ENCODE measurements around the gene QRSL1. TPM values are rescaled to one million over a fixed set of nuclear protein-coding genes. Genes with fewer than 3 reads are reported as not detected.

The QRSL1 gene
- total and polyA plus RNA-seq, 10 of the 15 experiments (the other 5 are each of a cell fraction or from before 2014, with no cell fraction given), result 11.9 to 23.5 (median 15.5) TPM

GRCh38 chr6:106617857-106618256, 11.5 kb upstream of the QRSL1 start (continued):
- no peak for TF ChIP-seq POLR2AphosphoS2 (IDR thresholded peaks at IDR 0.05; ENCODE audit: low read depth, low read length)

GRCh38 chr6:106618324-106618723, 11.1 kb upstream of the QRSL1 start:
- H3K79me2 ChIP-seq (ENCODE audit: control insufficient read depth, insufficient read depth, low read length), result no peaks in the 10 kb centered on the region
- H3K4me1 ChIP-seq (ENCODE audit: control insufficient read depth, insufficient read depth, low read length), result 0 out of 2 replicates have a peak, but pooled peaks cover 4% of the 10 kb centered on the region
- no peak overlapping the region for H3K27ac ChIP-seq (ENCODE audit: control insufficient read depth, insufficient read depth)
- TF ChIP-seq STAT3 (IDR thresholded peaks at IDR 0.05; ENCODE audit: low read depth, low read length) (no peak), USF2 (IDR thresholded peaks at IDR 0.05; ENCODE audit: borderline replicate concordance, low read depth, low read length) (no peak)
- no peaks in the 10 kb centered on the region for H4K20me1 ChIP-seq (ENCODE audit: control insufficient read depth, insufficient read depth)
- no peaks in the 10 kb centered on the region for H3K27me3 ChIP-seq (replicated peaks in 1 of 2; ENCODE audit: control insufficient read depth in 2 of 2, insufficient read depth in 2 of 2, low read length in 1 of 2)
- BruUV-seq (replicated peaks), result no TSS peak
- POLR2A ChIA-PET, result interaction anchor here (1.2 kb wide), 1 partner anchor 10 kb away, joined by 3 read pairs; no protein-coding TSS in a partner anchor
- no peak overlapping the region for H3K9ac ChIP-seq (ENCODE audit: control insufficient read depth, insufficient read depth, low read length)
- DNase-seq (ENCODE audit: low read depth, low spot score), result no peak
- intact Hi-C loops (cut with micrococcal nuclease; ENCODE audit: unreplicated experiment) (no loop called here), in situ Hi-C loops (cut with MboI) (no loop called here)
- CTCF ChIA-PET, result interaction anchor here (0.7 to 2.6 kb wide), 10 partner anchors 9 to 379 kb away, joined by 3 to 13 read pairs (median 4); partner anchors contain the start of genes QRSL1 and RTN4IP1
- no peak overlapping the region for H2AFZ ChIP-seq (ENCODE audit: control insufficient read depth, low read depth, low read length)
- no peaks in the 10 kb centered on the region for H3K9me3 ChIP-seq (replicated peaks; ENCODE audit: control insufficient read depth, insufficient read depth, low read length)
- RAD21 ChIA-PET (ENCODE audit: unreplicated experiment), result interaction anchor here (0.8 to 1.8 kb wide), 3 partner anchors 8 to 84 kb away, joined by 3 to 10 read pairs (median 3); no protein-coding TSS in a partner anchor
- no peak overlapping the region for H3K4me3 ChIP-seq
- FAIRE-seq, result no peak
- 0 out of 4 replicates have a peak, but pooled peaks cover 0 to 6% of the 10 kb centered on the region in 2 experiments for H3K36me3 ChIP-seq (ENCODE audit: control insufficient read depth in 2 of 2, insufficient read depth in 2 of 2, low read length in 1 of 2)
- peak; percentile 36; the same call in 2 of the 3 replicates for ATAC-seq
- H3K4me2 ChIP-seq (ENCODE audit: control insufficient read depth, insufficient read depth), result no peak overlapping the region
- WGBS (ENCODE audit: insufficient coverage, insufficient replicate concordance, low lambda C conversion rate, missing lambda C conversion rate), result 94% methylated on average over 3 of the region's 3 CpGs
- SMC1A ChIA-PET (ENCODE audit: uncharacterized antibody, unreplicated experiment), result interaction anchor here (1.2 to 2.9 kb wide), 6 partner anchors 10 to 323 kb away, joined by 3 to 12 read pairs (median 4); partner anchors contain the start of genes QRSL1 and RTN4IP1

Data from GM12878 (cell line).